Measurements from ENCODE around the gene FHOD3. TPM values are rescaled to one million over a fixed set of nuclear protein-coding genes. Genes with fewer than 3 reads are reported as not detected.
A peak's percentile ranks its signal among the peaks of the same experiment; 100 is the strongest.

FHOD3 gene
- total RNA-seq, 1 experiment from 2014 or later: 5.0 TPM

GRCh38 chr18:36442717-36443116 is 145.2 kb downstream of the FHOD3 start:
- CTCF ChIA-PET: no interaction called here
- BruUV-seq (replicated peaks): no TSS peak
- no peak for TF ChIP-seq CTCF (IDR thresholded peaks at IDR 0.05; ENCODE audit: unreplicated experiment)
- POLR2A ChIA-PET: interaction anchor here (0.6 to 3.1 kb wide), 5 partner anchors 12 to 145 kb away, joined by 3 to 10 read pairs (median 3); no protein-coding TSS in a partner anchor
- no peak for DNase-seq (ENCODE audit: unreplicated experiment)
- no peaks in the 10 kb centered on the region for H3K9me3 Mint-ChIP-seq (ENCODE audit: unreplicated experiment)
- no peaks in the 10 kb centered on the region for H3K27me3 Mint-ChIP-seq (ENCODE audit: insufficient read depth, unreplicated experiment)
- intact Hi-C loops (cut with micrococcal nuclease): no loop called here
- no peak overlapping the region for H3K4me3 Mint-ChIP-seq (ENCODE audit: unreplicated experiment)
- no peaks in the 10 kb centered on the region for H3K36me3 Mint-ChIP-seq (ENCODE audit: insufficient read depth, unreplicated experiment)
- H3K4me1 Mint-ChIP-seq (ENCODE audit: insufficient read depth, unreplicated experiment): peaks cover 47% of the 10 kb centered on the region
- H3K27ac Mint-ChIP-seq (ENCODE audit: low read depth, unreplicated experiment): no peak overlapping the region

GRCh38 chr18:36446059-36446458 is 148.5 kb downstream of the FHOD3 start:
- no peaks in the 10 kb centered on the region for H3K36me3 Mint-ChIP-seq (ENCODE audit: insufficient read depth, unreplicated experiment)
- ChIA-PET CTCF (interaction anchor here (0.6 kb wide), 1 partner anchor 81 kb away, joined by 3 read pairs; no protein-coding TSS in a partner anchor), POLR2A (no interaction called here)
- no peak overlapping the region for H3K27ac Mint-ChIP-seq (ENCODE audit: low read depth, unreplicated experiment)
- TF ChIP-seq CTCF (IDR thresholded peaks at IDR 0.05; ENCODE audit: unreplicated experiment): no peak
- intact Hi-C loops (cut with micrococcal nuclease): no loop called here
- no peaks in the 10 kb centered on the region for H3K27me3 Mint-ChIP-seq (ENCODE audit: insufficient read depth, unreplicated experiment)
- peaks cover 20% of the 10 kb centered on the region for H3K4me1 Mint-ChIP-seq (ENCODE audit: insufficient read depth, unreplicated experiment)
- DNase-seq (ENCODE audit: unreplicated experiment): peak; percentile 19
- no peaks in the 10 kb centered on the region for H3K9me3 Mint-ChIP-seq (ENCODE audit: unreplicated experiment)
- H3K4me3 Mint-ChIP-seq (ENCODE audit: unreplicated experiment): no peak overlapping the region
- BruUV-seq (replicated peaks): no TSS peak

GRCh38 chr18:36448384-36449290 is 151.1 kb downstream of the FHOD3 start:
- POLR2A ChIA-PET: no interaction called here
- Mint-ChIP-seq H3K4me3 (ENCODE audit: unreplicated experiment) (no peak overlapping the region), H3K27ac (ENCODE audit: low read depth, unreplicated experiment) (no peak overlapping the region), H3K27me3 (ENCODE audit: insufficient read depth, unreplicated experiment) (no peaks in the 10 kb centered on the region), H3K9me3 (ENCODE audit: unreplicated experiment) (no peaks in the 10 kb centered on the region), H3K36me3 (ENCODE audit: insufficient read depth, unreplicated experiment) (no peaks in the 10 kb centered on the region), H3K4me1 (ENCODE audit: insufficient read depth, unreplicated experiment) (peaks cover 7% of the 10 kb centered on the region)
- no peak for DNase-seq (ENCODE audit: unreplicated experiment)
- intact Hi-C loops (cut with micrococcal nuclease): no loop called here
- no peak for TF ChIP-seq CTCF (IDR thresholded peaks at IDR 0.05; ENCODE audit: unreplicated experiment)
- CTCF ChIA-PET: no interaction called here
- BruUV-seq (replicated peaks): no TSS peak

GRCh38 chr18:36449451-36449850 is 151.9 kb downstream of the FHOD3 start:
- no peak for TF ChIP-seq CTCF (IDR thresholded peaks at IDR 0.05; ENCODE audit: unreplicated experiment)
- Mint-ChIP-seq H3K9me3 (ENCODE audit: unreplicated experiment) (no peaks in the 10 kb centered on the region), H3K27ac (ENCODE audit: low read depth, unreplicated experiment) (no peak overlapping the region), H3K4me3 (ENCODE audit: unreplicated experiment) (no peak overlapping the region), H3K27me3 (ENCODE audit: insufficient read depth, unreplicated experiment) (no peaks in the 10 kb centered on the region), H3K36me3 (ENCODE audit: insufficient read depth, unreplicated experiment) (no peaks in the 10 kb centered on the region), H3K4me1 (ENCODE audit: insufficient read depth, unreplicated experiment) (peaks cover 7% of the 10 kb centered on the region)
- ChIA-PET POLR2A (no interaction called here), CTCF (no interaction called here)
- no TSS peak for BruUV-seq (replicated peaks)
- no peak for DNase-seq (ENCODE audit: unreplicated experiment)
- intact Hi-C loops (cut with micrococcal nuclease): no loop called here
